ENCODE data around the gene LCN12.

The LCN12 gene

GRCh38 chr9:136945333-136946227 is 6.5 kb upstream of the LCN12 start:
- FAIRE-seq: no peak

GRCh38 chr9:136946228-136947027 is 5.6 kb upstream of the LCN12 start:
- FAIRE-seq: no peak

GRCh38 chr9:136947028-136947891 is 4.8 kb upstream of the LCN12 start:
- no peak for FAIRE-seq

GRCh38 chr9:136947955-136948510 is 4.0 kb upstream of the LCN12 start:
- FAIRE-seq: no peak

- FAIRE-seq: no peak
Measured at GRCh38 chr9:136949239-136949816, 2.7 kb upstream of the LCN12 start.

GRCh38 chr9:136949817-136950655 is 2.0 kb upstream of the LCN12 start:
- FAIRE-seq: no peak

GRCh38 chr9:136950656-136951276 is 1.3 kb upstream of the LCN12 start:
- FAIRE-seq: no peak

- FAIRE-seq: no peak
Measured at GRCh38 chr9:136952321-136952850, 313 bp downstream of the LCN12 start.

- FAIRE-seq: no peak
Measured at GRCh38 chr9:136952876-136953770, 1.1 kb downstream of the LCN12 start.

- no peak for FAIRE-seq
Measured at GRCh38 chr9:136953771-136954269, 1.7 kb downstream of the LCN12 start.

GRCh38 chr9:136954270-136955083 is 2.4 kb downstream of the LCN12 start:
- no peak for FAIRE-seq

GRCh38 chr9:136955202-136955942 is 3.3 kb downstream of the LCN12 start:
- no peak for FAIRE-seq

GRCh38 chr9:136955943-136956335 is 3.9 kb downstream of the LCN12 start:
- FAIRE-seq: no peak

- no peak for FAIRE-seq
Measured at GRCh38 chr9:136956604-136957003, 4.5 kb downstream of the LCN12 start.

- FAIRE-seq: no peak
Measured at GRCh38 chr9:136957461-136957860, 5.4 kb downstream of the LCN12 start.

GRCh38 chr9:136957901-136958300 is 5.8 kb downstream of the LCN12 start:
- FAIRE-seq: no peak

GRCh38 chr9:136958473-136958872 is 6.4 kb downstream of the LCN12 start:
- no peak for FAIRE-seq

All from colon (tissue), 2 donors.